CD4-positive, alpha-beta T cell treated with Interleukin-1 beta for 1 hour (primary cell): Measurements from ENCODE around the gene IL18.
"Not testable (repeated sequence)": the region's sequence is repeated elsewhere in the genome, so short reads cannot be mapped to it uniquely, and the experiment has no call there.

ENCODE experiments used
- DNase-seq, 2 donors: peaks; one replicate each; pipeline ENCODE4 v3.0.0-alpha.2; 2020 to 2022

The IL18 gene

GRCh38 chr11:112163875-112164685 lies at the start of gene IL18:
IL18 (minus strand) TSS chr11:112164094; CDS start chr11:112155053, 9,041 bp downstream.
- DNase-seq, result peak in 1 of 2 donors; percentile 39

- no peak for DNase-seq
Measured at GRCh38 chr11:112212710-112213109, 48.8 kb upstream of the IL18 start.

GRCh38 chr11:112212290-112212689 lies 48.4 kb upstream of the IL18 start:
- no peak for DNase-seq

- no peak for DNase-seq
Measured at GRCh38 chr11:112211536-112211935, 47.6 kb upstream of the IL18 start.

- DNase-seq, result no peak
Measured at GRCh38 chr11:112210890-112211289, 47.0 kb upstream of the IL18 start.

GRCh38 chr11:112206071-112206470 lies 42.2 kb upstream of the IL18 start:
- no peak for DNase-seq

- DNase-seq, result no peak
Measured at GRCh38 chr11:112200252-112200651, 36.4 kb upstream of the IL18 start.

- not testable (repeated sequence) for DNase-seq
Measured at GRCh38 chr11:112199101-112199500, 35.2 kb upstream of the IL18 start.

- no peak for DNase-seq
Measured at GRCh38 chr11:112196519-112197087, 32.7 kb upstream of the IL18 start.

GRCh38 chr11:112195951-112196351 lies 32.1 kb upstream of the IL18 start:
- DNase-seq, result no peak

GRCh38 chr11:112195113-112195512 lies 31.2 kb upstream of the IL18 start:
- DNase-seq, result not testable (repeated sequence)

- no peak for DNase-seq
Measured at GRCh38 chr11:112186304-112186703, 22.4 kb upstream of the IL18 start.

- DNase-seq, result no peak
Measured at GRCh38 chr11:112185883-112186282, 22.0 kb upstream of the IL18 start.

- no peak for DNase-seq
Measured at GRCh38 chr11:112182867-112183266, 19.0 kb upstream of the IL18 start.

- peak in 1 of 2 donors; percentile 34 for DNase-seq
Measured at GRCh38 chr11:112179601-112180000, 15.7 kb upstream of the IL18 start.

- no peak for DNase-seq
Measured at GRCh38 chr11:112178936-112179335, 15.0 kb upstream of the IL18 start.

- no peak for DNase-seq
Measured at GRCh38 chr11:112178428-112178827, 14.5 kb upstream of the IL18 start.

- DNase-seq, result no peak
Measured at GRCh38 chr11:112177589-112177988, 13.7 kb upstream of the IL18 start.

- DNase-seq, result no peak
Measured at GRCh38 chr11:112176077-112176476, 12.2 kb upstream of the IL18 start.

GRCh38 chr11:112175599-112175952 lies 11.7 kb upstream of the IL18 start:
- no peak for DNase-seq

GRCh38 chr11:112174789-112175598 lies 11.1 kb upstream of the IL18 start, which contains the start of gene BCO2:
BCO2 (plus strand) TSS chr11:112175512; CDS start chr11:112175602, 90 bp downstream.
- peak; percentile 63 to 81 for DNase-seq

- DNase-seq, result no peak
Measured at GRCh38 chr11:112173152-112173551, 9.3 kb upstream of the IL18 start.

- DNase-seq, result no peak
Measured at GRCh38 chr11:112172362-112172994, 8.6 kb upstream of the IL18 start.
